Measurements from ENCODE around the gene PERCC1.
"Not testable (repeated sequence)": the region's sequence is repeated elsewhere in the genome, so short reads cannot be mapped to it uniquely, and the experiment has no call there.

The PERCC1 gene

GRCh38 chr16:1434644-1435592 is 4.0 kb downstream of the PERCC1 start:
- no peak for DNase-seq (ENCODE audit: low read depth)

DNA sequence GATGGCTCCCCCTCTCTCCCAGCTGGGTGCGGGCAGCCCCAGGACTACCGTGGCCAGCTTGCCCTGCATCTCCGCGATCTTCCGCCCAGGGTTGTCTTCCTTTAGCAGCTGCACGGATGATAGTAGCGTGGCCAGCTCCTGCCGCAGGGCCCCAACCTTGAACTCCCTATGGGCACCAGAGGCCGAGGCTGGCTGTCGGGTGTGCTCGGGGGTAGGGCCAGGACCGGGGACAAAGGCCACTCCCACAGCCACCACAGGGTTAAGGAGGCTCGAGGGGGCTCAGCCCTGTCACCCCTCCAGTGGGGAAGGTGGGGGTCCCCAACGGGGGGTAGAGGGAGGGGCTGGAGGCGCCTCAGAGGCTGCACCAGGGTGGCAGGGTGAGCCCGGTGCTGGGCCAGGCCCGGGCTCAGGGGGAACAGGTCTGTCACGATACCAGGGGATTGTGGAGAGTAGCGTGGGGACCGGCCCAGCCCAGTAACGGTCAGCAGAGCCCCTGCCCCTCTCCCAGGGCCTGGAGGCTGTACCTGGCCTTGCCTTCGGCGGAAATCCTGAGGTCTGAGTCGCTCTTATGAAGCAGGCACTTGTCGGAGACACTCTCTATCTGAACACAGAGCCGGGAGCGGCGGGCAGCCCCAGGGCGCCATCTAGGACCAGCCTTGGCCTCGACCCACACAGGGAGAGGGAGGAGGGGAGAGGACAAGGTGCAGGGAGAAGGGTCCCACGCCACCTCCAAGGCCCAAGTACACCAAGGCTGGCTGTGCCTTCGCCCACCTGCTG is 5.2 kb downstream of the PERCC1 start:
- DNase-seq (ENCODE audit: low read depth) = no peak

- no peak for DNase-seq (ENCODE audit: low read depth)
These were observed 6.0 kb downstream of the PERCC1 start for GRCh38 chr16:1436731-1437355.

- DNase-seq (ENCODE audit: low read depth) = no peak
These were observed 6.7 kb downstream of the PERCC1 start for GRCh38 chr16:1437606-1438005.

GRCh38 chr16:1438229-1439057 is 7.6 kb downstream of the PERCC1 start:
- no peak for DNase-seq (ENCODE audit: low read depth)

GRCh38 chr16:1439058-1439698 is 8.3 kb downstream of the PERCC1 start:
- DNase-seq (ENCODE audit: low read depth) = no peak

DNA sequence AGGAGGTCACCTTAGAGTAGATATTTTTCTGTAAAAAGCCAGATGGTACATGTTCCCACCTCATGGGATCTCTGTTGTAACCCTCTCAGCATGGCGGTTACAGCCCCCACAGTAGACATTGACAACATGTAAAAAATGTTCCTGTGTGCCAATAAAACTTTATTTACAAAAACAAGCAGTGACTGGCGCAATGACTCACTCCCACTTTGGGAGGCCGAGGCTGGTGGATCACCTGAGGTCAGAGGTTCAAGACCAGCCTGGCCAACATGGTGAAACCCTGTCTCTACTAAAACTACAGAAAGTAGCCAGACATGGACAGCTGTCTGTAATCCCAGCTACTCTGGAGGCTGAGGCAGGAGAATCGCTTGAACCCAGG is 8.8 kb downstream of the PERCC1 start:
- not testable (repeated sequence) for DNase-seq (ENCODE audit: low read depth)

DNA sequence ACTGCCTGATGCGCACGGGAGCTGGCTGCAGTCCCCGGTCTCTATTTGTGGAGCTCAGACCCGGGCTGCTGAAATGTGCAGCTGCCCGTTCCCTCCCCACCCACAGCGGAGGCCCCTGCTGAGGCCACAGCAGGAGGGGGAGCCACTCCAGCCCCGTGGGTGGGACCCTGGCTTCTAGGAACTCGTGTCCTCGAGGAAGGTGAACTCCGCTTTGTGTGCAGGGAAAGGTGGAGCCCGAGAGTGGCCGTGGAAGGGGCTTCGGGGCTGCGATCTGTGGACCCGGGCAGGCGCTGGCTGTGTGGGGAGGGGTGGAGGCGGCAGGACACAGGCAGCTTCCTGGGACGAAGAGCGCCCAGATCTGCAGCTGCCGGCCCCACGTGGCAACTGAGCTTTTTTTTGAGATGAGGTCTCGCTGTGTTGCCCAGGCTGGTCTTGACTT is 10.5 kb downstream of the PERCC1 start:
- DNase-seq (ENCODE audit: low read depth) = no peak

- DNase-seq (ENCODE audit: low read depth) = no peak
These were observed 11.8 kb downstream of the PERCC1 start for GRCh38 chr16:1442697-1443096.

DNA sequence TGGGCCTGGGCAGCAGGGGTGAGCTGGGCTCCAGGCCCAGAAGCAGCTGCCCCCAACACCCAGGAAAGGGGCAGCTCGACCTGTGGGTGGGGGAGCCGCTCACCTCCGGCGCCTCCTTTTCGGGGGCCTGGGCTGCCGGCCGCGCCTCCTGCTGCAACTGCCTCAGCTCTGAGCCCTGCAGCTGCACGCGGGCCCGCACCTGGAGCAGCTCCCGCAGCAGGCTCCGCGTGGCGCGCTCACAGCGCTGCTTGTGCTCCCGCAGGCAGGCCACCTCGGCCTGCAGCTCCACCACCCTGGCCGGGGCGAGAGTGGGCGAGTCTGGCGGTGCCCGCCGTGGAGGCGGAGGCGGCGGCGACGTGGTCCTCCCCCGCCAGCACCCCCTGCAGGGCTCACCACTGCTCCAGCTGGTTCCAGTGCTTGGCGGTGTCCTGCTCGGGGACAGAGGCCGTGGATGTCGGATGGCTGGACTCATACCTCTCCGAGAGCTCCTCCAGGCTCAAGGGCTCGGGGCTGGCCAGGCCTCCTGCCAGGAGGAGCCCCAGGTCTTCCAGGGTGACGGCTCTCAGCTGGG is 12.6 kb downstream of the PERCC1 start:
- no peak for DNase-seq (ENCODE audit: low read depth)

- no peak for DNase-seq (ENCODE audit: low read depth)
These were observed 13.3 kb downstream of the PERCC1 start, which contains the start of gene CCDC154 for GRCh38 chr16:1443980-1444729. Gene CCDC154 (minus strand): TSS chr16:1444556. CDS start chr16:1444322, 234 bp downstream.

DNA sequence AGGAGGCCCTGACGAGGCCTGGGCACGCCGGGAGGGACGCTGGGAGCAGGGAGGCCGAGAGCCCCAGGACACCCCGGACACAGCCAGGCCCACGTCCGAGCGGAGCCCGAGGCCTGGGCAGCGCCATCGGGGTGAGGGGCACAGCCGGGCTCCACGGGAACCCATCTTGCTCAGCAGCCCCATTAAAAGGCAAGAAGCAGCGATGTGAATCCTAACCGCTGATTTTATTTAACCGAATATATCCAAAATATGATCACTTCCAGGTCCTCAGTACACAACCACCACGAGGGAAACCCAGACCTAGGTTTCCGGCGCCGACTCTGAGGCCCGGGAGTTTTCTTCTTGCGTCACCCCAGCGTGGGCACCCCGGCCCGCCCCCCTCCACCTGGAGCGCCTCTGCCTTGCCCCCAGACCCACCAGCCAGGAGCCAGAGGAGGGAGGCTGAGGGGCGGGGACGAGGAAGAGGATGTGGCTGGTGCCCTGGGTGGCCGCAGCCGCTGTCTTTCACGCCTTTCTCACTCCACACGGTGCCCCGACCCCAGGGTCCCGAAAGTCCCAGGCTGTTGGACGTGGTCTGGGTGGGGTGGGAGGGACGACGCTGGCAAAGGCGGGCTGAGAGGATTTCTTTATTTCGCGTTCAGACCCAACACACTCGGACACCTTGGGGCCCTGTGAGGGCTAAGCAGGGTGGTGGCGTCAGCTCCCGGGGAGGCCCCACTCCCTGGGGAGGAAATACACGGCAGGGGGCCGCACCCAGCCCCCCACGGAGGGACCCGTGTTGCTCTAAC is 14.0 kb downstream of the PERCC1 start:
- no peak for DNase-seq (ENCODE audit: low read depth)

GRCh38 chr16:1445518-1446203 is 14.8 kb downstream of the PERCC1 start:
- no peak for DNase-seq (ENCODE audit: low read depth)

GRCh38 chr16:1446296-1447080 is 15.6 kb downstream of the PERCC1 start:
- no peak for DNase-seq (ENCODE audit: low read depth)

GRCh38 chr16:1447965-1448364 is 17.1 kb downstream of the PERCC1 start:
- no peak for DNase-seq (ENCODE audit: low read depth)

DNA sequence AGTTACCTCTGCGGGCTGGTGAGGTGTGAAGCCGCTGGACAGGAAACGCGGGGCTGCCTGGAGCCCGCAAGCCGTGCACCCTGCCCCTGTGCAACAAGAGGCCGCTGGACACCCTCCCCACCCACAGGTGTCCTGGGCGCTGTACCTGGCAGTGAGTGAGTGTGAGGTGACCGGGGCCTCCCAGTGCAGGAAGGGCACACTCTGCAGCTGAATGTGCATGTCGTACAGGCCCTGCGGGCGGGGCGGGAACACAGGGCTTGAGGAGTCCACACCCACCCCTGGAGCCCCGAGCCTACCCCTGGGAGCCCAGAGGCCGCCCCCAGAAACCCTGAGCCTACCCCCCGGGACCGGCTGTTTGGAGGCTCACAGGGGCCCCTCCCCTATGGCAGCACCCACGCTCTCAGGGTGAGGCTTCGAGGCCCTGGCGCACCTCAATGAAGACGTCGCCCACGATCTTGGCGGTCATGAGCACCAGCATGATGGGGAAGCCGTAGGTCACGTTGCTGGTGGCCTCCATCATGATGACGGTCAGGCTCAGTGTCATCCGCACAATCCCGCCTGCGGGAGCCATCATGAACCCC is 17.7 kb downstream of the PERCC1 start:
- DNase-seq (ENCODE audit: low read depth) = no peak

- DNase-seq (ENCODE audit: low read depth) = no peak
These were observed 18.4 kb downstream of the PERCC1 start for GRCh38 chr16:1449201-1449788.
